Colonic mucosa (tissue), 4 donors: ENCODE results near the gene INSYN1. TPM values are rescaled to one million over a fixed set of nuclear protein-coding genes. Genes with fewer than 3 reads are reported as not detected.
"Not testable (repeated sequence)": the region's sequence is repeated elsewhere in the genome, so short reads cannot be mapped to it uniquely, and the experiment has no call there.

Source experiments
- DNase-seq: peaks from one replicate; pipeline ENCODE4 v3.0.0-alpha.2; 2020
- H3K27ac ChIP-seq: fragments of 200-600 bp; one replicate; pipeline ENCODE4 v1.8.0; 2021
- H3K27me3 ChIP-seq: fragments of 200-600 bp; one replicate; pipeline ENCODE4 v1.8.0; 2021
- H3K36me3 ChIP-seq: fragments of 200-600 bp; one replicate; pipeline ENCODE4 v1.8.0; 2021
- H3K4me1 ChIP-seq: fragments of 200-600 bp; one replicate; pipeline ENCODE4 v1.8.0; 2021; ENCODE audit warnings: mild to moderate bottlenecking
- H3K4me3 ChIP-seq: fragments of 200-600 bp; one replicate; pipeline ENCODE4 v1.8.0; 2021
- H3K9ac ChIP-seq, 2 donors: one replicate each; pipeline ENCODE4 v1.7.0; 2013; ENCODE audit warnings: control low read depth in 2 of 2, low read depth in 2 of 2, low read length in 2 of 2
- H3K9me3 ChIP-seq: fragments of 200-600 bp; one replicate; pipeline ENCODE4 v1.8.0; 2021
- CTCF ChIP-seq: fragments of 200-600 bp; IDR thresholded peaks from one replicate; pipeline ENCODE4 v1.8.0; 2022; ENCODE audit warnings: antibody characterized with exemption, mild to moderate bottlenecking
- intact Hi-C: fragments of 100-400 bp; cut with DNase I; formaldehyde crosslinking; loops from one replicate; pipeline ENCODE4 v1.14.1; 2022
- total RNA-seq, 2 donors: library from RNA; stranded (reverse); fragmentation: NEBNext Ultra II Directional in 1 of 2; extraction: Animal tissue kit (Norgen Biotek cat#: 25700) in 1 of 2; gene quantifications; one replicate each; pipeline ENCODE4 v1.2.1, GENCODE V29; 2021
- donor health status: healthy.
- donor health status: DM: no; HTN: no; CAD: no.
- donor health status: DM: no; HTN: no; CAD: no.

INSYN1 gene
- total RNA-seq, 2 donors from 2014 or later: 0.32 to 0.58 TPM

- Histone ChIP-seq H3K9me3 (no peaks in the 10 kb centered on the region), H3K4me1 (no peaks in the 10 kb centered on the region), H3K36me3 (no peaks in the 10 kb centered on the region), H3K27ac (no peak overlapping the region), H3K27me3 (no peaks in the 10 kb centered on the region), H3K9ac (no peak overlapping the region), H3K4me3 (no peak overlapping the region)
- no peak for TF ChIP-seq CTCF
- no peak for DNase-seq
- intact Hi-C loops: no loop called here
Measured at GRCh38 chr15:73789521-73790240, 36.5 kb upstream of the INSYN1 start.

DNA sequence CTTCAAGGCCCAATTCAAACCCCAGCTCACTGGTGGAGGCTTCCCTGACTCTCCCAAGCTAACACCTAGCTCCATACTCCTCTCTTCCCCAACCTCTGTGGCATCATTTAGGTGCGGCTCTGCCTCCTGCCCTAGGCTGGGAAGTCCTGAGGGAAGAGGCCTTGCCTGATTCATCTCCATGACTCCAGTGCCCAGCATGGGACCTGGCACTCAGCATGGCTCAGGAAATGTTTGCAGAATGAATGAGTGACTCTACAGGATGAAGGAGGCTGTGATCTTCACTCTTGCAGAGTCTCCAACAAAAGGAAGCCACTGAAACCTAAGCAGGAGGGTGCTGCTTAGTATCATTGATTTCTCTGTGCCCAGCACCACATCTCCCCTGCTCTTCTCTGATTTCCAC lies 34.5 kb upstream of the INSYN1 start:
- TF ChIP-seq CTCF: no peak
- DNase-seq: no peak

DNA sequence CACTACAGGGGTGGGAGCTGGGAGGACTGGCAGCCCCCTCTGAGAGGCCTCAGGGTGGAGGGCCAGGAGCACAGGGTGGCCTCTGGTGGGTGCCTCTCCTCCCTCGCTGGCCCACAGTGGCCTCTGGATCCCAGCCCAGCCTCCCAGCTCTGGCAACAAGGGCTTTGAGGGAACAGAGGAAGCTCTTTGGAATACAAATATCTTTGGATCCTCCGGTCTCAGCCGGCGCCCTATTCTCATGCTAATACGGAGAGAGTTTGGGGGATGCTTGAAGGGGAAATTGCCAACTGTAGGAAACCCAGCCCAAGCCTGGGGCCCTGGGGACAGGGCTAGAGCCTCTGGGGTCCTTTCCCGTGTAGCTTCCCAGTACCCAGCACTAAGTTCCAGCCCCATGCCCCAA lies 33.4 kb upstream of the INSYN1 start:
- no peak overlapping the region for H3K27ac ChIP-seq
- H3K4me3 ChIP-seq: no peak overlapping the region
- no peak overlapping the region for H3K9ac ChIP-seq
- DNase-seq: no peak
- H3K4me1 ChIP-seq: no peaks in the 10 kb centered on the region
- intact Hi-C loops: no loop called here
- TF ChIP-seq CTCF: no peak
- H3K36me3 ChIP-seq: no peaks in the 10 kb centered on the region
- H3K9me3 ChIP-seq: no peaks in the 10 kb centered on the region
- no peaks in the 10 kb centered on the region for H3K27me3 ChIP-seq

More for the DNA sequence above, 34.5 kb upstream of the INSYN1 start:
- Histone ChIP-seq H3K9me3 (no peaks in the 10 kb centered on the region), H3K36me3 (no peaks in the 10 kb centered on the region), H3K4me1 (no peaks in the 10 kb centered on the region), H3K4me3 (no peak overlapping the region), H3K27me3 (no peaks in the 10 kb centered on the region), H3K9ac (no peak overlapping the region), H3K27ac (no peak overlapping the region)
- intact Hi-C loops: no loop called here

DNA sequence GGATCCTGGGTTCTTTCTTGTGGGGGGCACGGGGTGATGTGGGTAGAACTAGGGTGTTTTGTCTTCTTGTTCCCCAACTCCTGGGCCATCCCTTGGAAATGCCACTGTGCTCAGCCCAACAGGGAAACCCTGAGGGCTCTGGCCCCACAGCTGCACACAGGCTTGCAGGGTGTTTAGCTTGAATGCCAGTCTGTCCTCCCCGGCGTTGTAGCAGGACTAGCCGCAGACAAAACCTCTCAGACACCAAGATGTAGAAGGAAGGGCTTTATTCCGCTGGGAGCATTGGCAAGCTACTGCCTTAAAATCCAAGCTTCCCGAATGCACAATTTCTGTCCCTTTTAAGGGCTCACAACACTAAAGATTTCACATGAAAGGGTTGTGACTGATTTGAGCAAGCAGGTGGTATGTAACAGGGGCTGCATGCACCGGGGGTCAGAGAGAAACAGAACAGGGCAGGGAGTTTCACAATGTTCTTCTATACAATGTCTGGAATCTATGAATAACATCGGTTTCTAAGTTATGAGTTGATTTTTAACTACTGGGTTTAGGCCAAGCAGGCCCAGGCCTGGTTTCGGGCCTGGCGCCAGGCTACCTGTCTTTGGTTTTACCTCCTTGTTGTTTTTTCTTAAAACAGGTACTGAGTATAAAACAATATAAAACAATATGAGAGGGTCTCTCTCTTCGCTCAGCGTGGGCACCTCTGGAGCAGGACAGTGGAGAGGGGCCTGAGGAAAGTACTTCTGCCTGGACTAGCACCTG lies 32.3 kb upstream of the INSYN1 start:
- intact Hi-C loops, H3K27ac ChIP-seq, H3K9me3 ChIP-seq, H3K27me3 ChIP-seq, H3K36me3 ChIP-seq, H3K4me1 ChIP-seq, H3K9ac ChIP-seq, H3K4me3 ChIP-seq, DNase-seq: not testable (repeated sequence)

DNA sequence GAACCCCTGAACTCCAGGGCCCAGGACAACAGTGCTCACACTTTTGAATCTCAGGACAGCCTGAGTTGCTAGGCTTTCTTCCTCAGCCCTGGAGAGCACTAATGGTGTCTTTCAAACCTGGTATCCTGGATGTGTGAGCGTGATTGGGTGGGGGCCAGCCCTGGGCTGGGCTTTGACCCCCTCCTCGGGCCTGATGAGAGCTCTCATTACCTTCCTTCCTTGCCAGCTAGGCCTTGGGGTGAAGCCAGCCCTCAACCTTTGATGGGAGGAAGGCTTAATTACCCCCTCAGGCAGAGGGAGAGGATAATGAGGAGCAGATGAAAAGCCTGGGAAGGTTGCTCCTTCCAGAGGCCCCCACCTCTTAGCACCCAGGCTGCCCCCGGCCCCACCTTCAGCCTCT lies 31.1 kb upstream of the INSYN1 start:
- no peaks in the 10 kb centered on the region for H3K27me3 ChIP-seq
- intact Hi-C loops: no loop called here
- no peak overlapping the region for H3K9ac ChIP-seq
- no peaks in the 10 kb centered on the region for H3K36me3 ChIP-seq
- no peak for DNase-seq
- no peaks in the 10 kb centered on the region for H3K9me3 ChIP-seq
- TF ChIP-seq CTCF: no peak
- no peaks in the 10 kb centered on the region for H3K4me1 ChIP-seq
- H3K4me3 ChIP-seq: no peak overlapping the region
- no peak overlapping the region for H3K27ac ChIP-seq
